H1 (cell line): Measurements from ENCODE around the gene TFCP2L1. TPM values are rescaled to one million over a fixed set of nuclear protein-coding genes. Genes with fewer than 3 reads are reported as not detected.

ENCODE experiments used
- ZNF274 ChIP-seq: IDR thresholded peaks from 2 replicates; pipeline ENCODE4 v1.7.0; 2012; ENCODE audit warnings: low read length, borderline replicate concordance; ENCODE audit errors: extremely low read depth
- polyA plus RNA-seq, 7 experiments: library from polyadenylated mRNA; depleted of rRNA in 3 of 7; stranded (reverse) in 5 of 7; unstranded in 2 of 7; fragments of >200 nt in 5 of 7; fragments of 200-250 nt in 2 of 7; gene quantifications; 1 replicate in 5 of 7; 2 replicates in 1 of 7; 4 replicates in 1 of 7; pipeline versions ENCODE4 v1.2.1 to v1.2.3, GENCODE V29; 2011 to 2013; ENCODE audit warnings: missing spikeins in 2 of 7, mixed read lengths in 2 of 7
- total RNA-seq: library from RNA; stranded (reverse); fragmentation: NEBNext Ultra II Directional; extraction: Animal tissue kit (Norgen Biotek cat#: 25700); gene quantifications from 2 replicates; pipeline ENCODE4 v1.2.1, GENCODE V29; 2021

Gene TFCP2L1
- total and polyA plus RNA-seq, 2 of the 8 experiments (the other 6 are each of a cell fraction or from before 2014, with no cell fraction given), result 1.5 to 3.8 TPM

GRCh38 chr2:121283670-121284462, 1.1 kb downstream of the TFCP2L1 start (continued):
- no peak for TF ChIP-seq ZNF274
